Activated CD4-positive, alpha-beta T cell treated with anti-CD3 and anti-CD28 coated beads, Interleukin-10, Interleukin-2, amounts not matched to agents 100 ng/mL and 50 ng/mL, durations not matched to agents 16 hours and 8 hours (primary cell): ENCODE data around the gene NCOA3.
"Not testable (repeated sequence)": the region's sequence is repeated elsewhere in the genome, so short reads cannot be mapped to it uniquely, and the experiment has no call there.

Experiments used
- DNase-seq: peaks from one replicate; pipeline ENCODE4 v3.0.0-alpha.2; 2020

Gene NCOA3

GRCh38 chr20:47541355-47541922 is 39.8 kb downstream of the NCOA3 start:
- DNase-seq: no peak

GRCh38 chr20:47543006-47543431 is 41.3 kb downstream of the NCOA3 start:
- DNase-seq: no peak

DNA sequence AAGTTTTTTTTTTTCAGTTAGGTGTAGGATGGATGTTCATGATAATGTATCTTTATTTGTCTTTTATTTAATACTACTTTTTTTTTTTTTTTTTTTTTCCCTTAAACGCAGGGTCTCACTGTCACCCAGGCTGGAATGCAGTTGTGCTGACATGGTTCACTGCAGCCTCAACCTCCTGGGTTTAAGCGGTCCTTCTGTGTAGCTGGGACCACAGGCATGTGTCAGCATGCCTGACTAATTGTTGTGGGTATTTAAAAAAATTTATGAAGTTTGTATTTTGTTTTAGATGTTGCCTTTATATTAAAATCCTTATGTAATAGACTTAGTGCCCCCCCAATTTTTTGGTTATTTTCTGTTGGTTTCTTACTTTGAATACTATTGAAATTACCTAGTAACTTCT is 42.6 kb downstream of the NCOA3 start:
- no peak for DNase-seq

DNA sequence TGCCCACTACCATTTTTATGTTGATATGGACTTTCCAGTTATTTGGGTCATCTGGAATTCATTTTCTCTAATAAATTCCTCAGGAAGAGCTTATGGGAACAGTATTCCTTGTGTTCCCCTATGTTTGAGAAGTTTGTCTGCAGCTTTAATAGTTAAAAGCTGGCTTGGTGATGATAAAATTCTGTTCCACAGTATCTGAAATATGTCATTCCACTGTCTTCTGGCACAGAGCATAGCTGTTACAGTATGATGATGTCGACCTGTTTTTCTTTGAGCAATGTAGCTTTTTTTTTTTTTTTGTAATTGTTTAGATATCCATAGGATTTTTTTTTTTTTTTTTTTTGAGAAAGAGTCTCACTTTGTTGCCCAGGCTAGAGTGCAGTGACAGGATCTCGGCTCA is 43.2 kb downstream of the NCOA3 start:
- no peak for DNase-seq

- DNase-seq: no peak
These were observed 43.8 kb downstream of the NCOA3 start for GRCh38 chr20:47545499-47545898.

GRCh38 chr20:47546184-47547033 is 44.7 kb downstream of the NCOA3 start:
- DNase-seq: no peak

DNA sequence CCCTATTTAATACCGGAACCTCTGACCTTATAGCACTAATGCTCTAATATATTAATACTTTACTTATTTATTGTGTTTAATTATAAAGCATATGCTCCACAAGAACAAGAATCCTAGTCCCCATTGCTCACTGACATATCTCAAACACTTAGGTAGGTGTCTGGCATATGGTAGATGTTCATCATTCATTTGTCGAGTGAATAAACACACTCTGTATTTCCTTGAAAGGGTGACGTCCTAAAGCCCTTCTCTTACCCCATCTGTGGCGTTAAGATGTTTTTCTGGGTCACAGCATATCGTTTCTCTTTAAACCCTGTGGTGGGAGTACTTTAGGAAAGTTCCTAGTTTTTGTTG is 45.3 kb downstream of the NCOA3 start:
- DNase-seq: no peak

DNA sequence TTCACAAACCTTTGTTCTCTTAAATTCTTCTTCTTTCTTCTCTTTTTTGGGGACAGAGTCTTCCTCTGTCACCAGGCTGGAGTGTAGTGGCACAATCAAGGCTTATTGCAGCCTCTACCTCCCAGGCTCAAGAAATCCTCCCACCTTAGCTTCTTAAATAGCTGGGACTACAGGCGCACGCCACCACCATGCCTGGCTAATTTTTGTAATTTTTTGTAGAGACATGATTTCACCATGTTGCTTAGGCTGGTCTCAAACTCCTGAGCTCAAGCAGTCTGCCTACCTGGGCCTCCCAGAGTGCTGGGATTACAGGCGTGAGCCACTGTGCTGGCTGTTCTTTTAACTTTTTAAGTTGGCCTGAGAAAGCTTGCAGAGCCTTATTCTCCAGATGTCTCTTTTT is 48.0 kb downstream of the NCOA3 start:
- no peak for DNase-seq

- no peak for DNase-seq
These were observed 49.5 kb downstream of the NCOA3 start for GRCh38 chr20:47551222-47551621.

- DNase-seq: peak; percentile 23
These were observed 50.2 kb downstream of the NCOA3 start for GRCh38 chr20:47551841-47552240.

GRCh38 chr20:47552996-47553395 is 51.3 kb downstream of the NCOA3 start:
- DNase-seq: no peak

- not testable (repeated sequence) for DNase-seq
These were observed 52.0 kb downstream of the NCOA3 start for GRCh38 chr20:47553594-47554235.

DNA sequence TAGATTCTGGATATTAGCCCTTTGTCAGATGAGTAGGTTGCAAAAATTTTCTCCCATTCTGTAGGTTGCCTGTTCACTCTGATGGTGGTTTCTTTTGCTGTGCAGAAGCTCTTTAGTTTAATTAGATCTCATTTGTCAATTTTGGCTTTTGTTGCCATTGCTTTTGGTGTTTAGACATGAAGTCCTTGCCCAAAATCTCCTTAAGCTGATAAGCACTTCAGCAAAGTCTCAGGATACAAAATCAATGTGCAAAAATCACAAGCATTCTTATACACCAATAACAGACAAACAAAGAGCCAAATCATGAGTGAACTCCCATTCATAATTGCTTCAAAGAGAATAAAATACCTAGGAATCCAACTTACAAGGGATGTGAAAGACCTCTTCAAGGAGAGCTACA is 52.6 kb downstream of the NCOA3 start:
- DNase-seq: not testable (repeated sequence)

GRCh38 chr20:47557218-47557617 is 55.5 kb downstream of the NCOA3 start:
- DNase-seq: no peak

GRCh38 chr20:47557791-47558190 is 56.1 kb downstream of the NCOA3 start:
- no peak for DNase-seq

- no peak for DNase-seq
These were observed 56.8 kb downstream of the NCOA3 start for GRCh38 chr20:47558295-47559066.

- no peak for DNase-seq
These were observed 57.5 kb downstream of the NCOA3 start for GRCh38 chr20:47559141-47559540.

DNA sequence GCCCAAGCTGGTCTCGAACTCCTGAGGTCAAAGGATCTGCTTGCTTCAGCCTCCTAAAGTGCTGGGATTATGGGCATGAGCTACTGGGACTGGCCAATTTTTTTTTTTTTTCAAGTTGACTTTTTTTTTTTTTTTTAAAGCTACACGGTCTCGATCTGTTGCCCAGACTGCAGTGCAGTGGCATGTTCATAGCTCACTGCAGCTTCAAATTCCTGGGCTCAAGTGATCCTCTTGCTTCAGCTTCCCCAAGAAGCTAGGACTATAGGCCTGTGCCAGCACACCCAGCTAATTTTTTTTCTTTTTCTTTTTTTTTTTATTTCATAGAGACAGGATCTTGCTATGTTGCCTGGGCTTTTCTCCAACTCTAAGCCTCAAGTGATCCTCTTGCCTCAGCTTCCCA is 59.5 kb downstream of the NCOA3 start:
- DNase-seq: no peak

DNA sequence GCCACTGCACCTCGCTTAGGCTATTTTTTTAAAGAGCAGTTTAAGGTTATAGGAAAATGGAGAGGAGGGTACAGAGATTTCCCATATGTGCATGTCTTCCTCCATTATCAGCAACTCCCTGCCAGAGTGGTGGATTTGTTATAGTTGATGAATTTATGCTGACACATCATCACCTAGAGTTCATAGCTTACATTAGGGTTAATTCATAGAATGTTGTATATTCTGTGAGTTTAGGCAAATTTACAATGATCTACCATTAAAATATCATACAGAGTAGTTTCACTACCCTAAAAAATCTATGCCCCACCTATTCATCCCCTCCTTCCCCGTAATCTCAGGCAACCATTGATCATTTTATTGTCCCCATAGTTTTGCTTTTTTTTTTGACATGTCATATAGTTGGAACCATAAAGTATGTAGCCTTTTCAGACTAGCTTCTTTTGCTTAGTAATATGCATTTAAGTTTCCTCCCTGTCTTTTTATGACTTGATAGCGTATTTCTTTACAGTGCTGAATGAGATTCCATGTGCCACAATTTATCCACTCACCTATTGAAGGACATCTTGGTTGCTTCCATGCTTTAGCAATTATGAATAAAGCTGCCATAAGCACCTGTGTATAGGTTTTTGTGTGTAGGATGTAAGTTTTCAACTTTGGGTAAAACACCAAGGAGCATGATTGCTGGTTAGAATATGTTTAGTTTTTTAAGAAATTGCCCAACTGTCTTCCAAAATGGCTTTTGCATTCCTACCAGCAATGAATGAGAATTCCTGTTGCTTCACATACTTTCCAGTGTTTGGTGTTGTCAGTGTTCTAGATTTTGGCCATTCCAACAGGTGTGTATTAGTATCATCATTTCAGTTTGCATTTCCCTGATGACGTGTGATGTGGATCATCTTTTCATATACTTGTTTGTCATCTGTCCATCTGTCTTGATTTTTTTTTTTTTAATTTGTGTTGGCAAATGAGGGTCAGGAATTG is 60.2 kb downstream of the NCOA3 start:
- DNase-seq: no peak

DNA sequence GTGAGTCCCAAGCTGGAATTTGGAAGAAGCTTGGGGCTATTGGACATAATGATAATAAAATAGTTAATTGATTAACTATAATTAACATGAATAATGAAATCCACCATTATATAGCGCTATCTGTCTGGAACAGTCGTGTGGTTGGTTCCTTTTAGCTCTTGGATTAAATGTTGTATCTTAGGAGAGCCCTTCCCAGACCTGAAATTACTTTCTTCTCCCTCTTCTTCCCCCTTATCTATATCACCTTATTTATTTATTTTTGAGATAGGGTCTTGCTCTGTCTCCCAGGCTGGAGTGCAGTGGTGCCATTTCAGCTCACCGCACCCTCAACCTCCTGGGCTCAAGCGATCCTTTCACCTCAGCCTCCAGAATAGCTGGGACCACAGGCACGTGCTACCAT is 64.6 kb downstream of the NCOA3 start:
- no peak for DNase-seq

DNA sequence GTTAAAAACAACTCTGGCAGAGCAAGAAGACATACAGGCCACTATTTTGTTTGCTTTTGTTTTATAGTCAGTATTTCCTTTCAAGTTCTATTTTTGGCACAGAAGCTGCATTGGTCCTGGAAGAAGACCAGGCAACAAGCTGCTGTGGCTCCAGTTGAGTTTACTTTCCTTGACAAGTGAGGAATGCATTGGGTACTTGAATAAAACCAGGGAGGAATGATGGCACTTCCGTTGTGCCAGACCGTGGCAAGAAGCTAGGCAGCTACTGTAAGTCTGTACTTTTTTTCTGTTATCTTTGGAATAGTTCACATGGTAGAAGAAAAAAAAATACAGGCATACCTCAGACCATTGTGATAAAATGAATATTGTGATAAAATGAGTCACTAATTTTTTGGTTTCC is 66.3 kb downstream of the NCOA3 start:
- no peak for DNase-seq

GRCh38 chr20:47568837-47569410 is 67.2 kb downstream of the NCOA3 start:
- DNase-seq: no peak
